ENCODE measurements around the gene REG4.
"Not testable (repeated sequence)": the region's sequence is repeated elsewhere in the genome, so short reads cannot be mapped to it uniquely, and the experiment has no call there.

The REG4 gene

GRCh38 chr1:119853155-119853554 is 41.9 kb upstream of the REG4 start:
- H3K9me3 ChIP-seq (ENCODE audit: control insufficient read depth, insufficient read depth, low read length): no peaks in the 10 kb centered on the region
- no peaks in the 10 kb centered on the region for H4K20me1 ChIP-seq (ENCODE audit: control insufficient read depth, insufficient read depth, low read depth, low read length)
- H3K9me2 ChIP-seq (replicated peaks; ENCODE audit: control insufficient read depth, low read length): no peaks in the 10 kb centered on the region
- no peak overlapping the region for H3K27ac ChIP-seq (ENCODE audit: low read depth, low read length)
- H3K4me3 ChIP-seq (ENCODE audit: low read length): no peak overlapping the region
- no peaks in the 10 kb centered on the region for H3K36me3 ChIP-seq (ENCODE audit: control insufficient read depth, low read length)
- H3K79me2 ChIP-seq (ENCODE audit: control insufficient read depth, low read length): no peaks in the 10 kb centered on the region
- H3K4me1 ChIP-seq (ENCODE audit: control insufficient read depth, low read length): no peaks in the 10 kb centered on the region
- no peak overlapping the region for H3K4me2 ChIP-seq (ENCODE audit: low read length)
- TF ChIP-seq, protein P1, sequence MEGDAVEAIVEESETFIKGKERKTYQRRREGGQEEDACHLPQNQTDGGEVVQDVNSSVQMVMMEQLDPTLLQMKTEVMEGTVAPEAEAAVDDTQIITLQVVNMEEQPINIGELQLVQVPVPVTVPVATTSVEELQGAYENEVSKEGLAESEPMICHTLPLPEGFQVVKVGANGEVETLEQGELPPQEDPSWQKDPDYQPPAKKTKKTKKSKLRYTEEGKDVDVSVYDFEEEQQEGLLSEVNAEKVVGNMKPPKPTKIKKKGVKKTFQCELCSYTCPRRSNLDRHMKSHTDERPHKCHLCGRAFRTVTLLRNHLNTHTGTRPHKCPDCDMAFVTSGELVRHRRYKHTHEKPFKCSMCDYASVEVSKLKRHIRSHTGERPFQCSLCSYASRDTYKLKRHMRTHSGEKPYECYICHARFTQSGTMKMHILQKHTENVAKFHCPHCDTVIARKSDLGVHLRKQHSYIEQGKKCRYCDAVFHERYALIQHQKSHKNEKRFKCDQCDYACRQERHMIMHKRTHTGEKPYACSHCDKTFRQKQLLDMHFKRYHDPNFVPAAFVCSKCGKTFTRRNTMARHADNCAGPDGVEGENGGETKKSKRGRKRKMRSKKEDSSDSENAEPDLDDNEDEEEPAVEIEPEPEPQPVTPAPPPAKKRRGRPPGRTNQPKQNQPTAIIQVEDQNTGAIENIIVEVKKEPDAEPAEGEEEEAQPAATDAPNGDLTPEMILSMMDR (IDR thresholded peaks at IDR 0.05; ENCODE audit: low read depth, low read length, poor library complexity, severe bottlenecking): no peak
- no peak for TF ChIP-seq EZH2phosphoT487 (IDR thresholded peaks at IDR 0.05; ENCODE audit: borderline replicate concordance, low read length)
- no peaks in the 10 kb centered on the region for H3K27me3 ChIP-seq (ENCODE audit: control insufficient read depth, low read length)
- no peaks in the 10 kb centered on the region for H3F3A ChIP-seq (ENCODE audit: control insufficient read depth, insufficient read depth)

DNA sequence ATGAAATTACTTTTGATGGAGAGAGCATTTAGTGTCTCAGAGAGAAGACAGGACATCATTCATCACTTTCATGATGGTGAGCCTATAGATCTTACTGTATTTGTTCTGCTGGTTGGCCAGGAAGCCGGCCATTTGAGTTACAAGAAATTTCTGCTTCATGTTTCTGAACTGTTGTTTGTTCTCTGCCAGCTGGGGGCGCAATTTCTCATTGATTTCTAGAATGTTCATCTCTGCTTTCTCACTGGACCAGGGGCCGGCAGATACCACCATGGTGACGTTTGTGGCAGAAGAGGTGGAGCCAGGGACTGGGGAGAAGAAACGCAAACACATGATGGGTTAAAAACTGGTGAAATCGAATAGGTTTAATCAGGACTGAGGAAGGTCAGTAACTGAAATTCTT is 32.9 kb upstream of the REG4 start:
- H3F3A ChIP-seq (ENCODE audit: control insufficient read depth, insufficient read depth); H3K4me1 ChIP-seq (ENCODE audit: control insufficient read depth, low read length); H3K27me3 ChIP-seq (ENCODE audit: control insufficient read depth, low read length); H3K36me3 ChIP-seq (ENCODE audit: control insufficient read depth, low read length); H3K4me3 ChIP-seq (ENCODE audit: low read length); H3K9me3 ChIP-seq (ENCODE audit: control insufficient read depth, insufficient read depth, low read length); H4K20me1 ChIP-seq (ENCODE audit: control insufficient read depth, insufficient read depth, low read depth, low read length); H3K9me2 ChIP-seq (replicated peaks; ENCODE audit: control insufficient read depth, low read length); H3K4me2 ChIP-seq (ENCODE audit: low read length); H3K79me2 ChIP-seq (ENCODE audit: control insufficient read depth, low read length); H3K27ac ChIP-seq (ENCODE audit: low read depth, low read length): not testable (repeated sequence)
- TF ChIP-seq, protein P1 (IDR thresholded peaks at IDR 0.05; ENCODE audit: low read depth, low read length, poor library complexity, severe bottlenecking): peak; percentile 29

- no peaks in the 10 kb centered on the region for H3F3A ChIP-seq (ENCODE audit: control insufficient read depth, insufficient read depth)
- H3K27ac ChIP-seq (ENCODE audit: low read depth, low read length): no peak overlapping the region
- no peaks in the 10 kb centered on the region for H3K9me2 ChIP-seq (replicated peaks; ENCODE audit: control insufficient read depth, low read length)
- H3K9me3 ChIP-seq (ENCODE audit: control insufficient read depth, insufficient read depth, low read length): no peaks in the 10 kb centered on the region
- H3K79me2 ChIP-seq (ENCODE audit: control insufficient read depth, low read length): no peaks in the 10 kb centered on the region
- no peaks in the 10 kb centered on the region for H3K27me3 ChIP-seq (ENCODE audit: control insufficient read depth, low read length)
- no peaks in the 10 kb centered on the region for H3K36me3 ChIP-seq (ENCODE audit: control insufficient read depth, low read length)
- peaks cover 5% of the 10 kb centered on the region for H3K4me1 ChIP-seq (ENCODE audit: control insufficient read depth, low read length)
- no peaks in the 10 kb centered on the region for H4K20me1 ChIP-seq (ENCODE audit: control insufficient read depth, insufficient read depth, low read depth, low read length)
- no peak overlapping the region for H3K4me3 ChIP-seq (ENCODE audit: low read length)
- TF ChIP-seq EZH2phosphoT487 (IDR thresholded peaks at IDR 0.05; ENCODE audit: borderline replicate concordance, low read length): no peak
- TF ChIP-seq, protein P1 (IDR thresholded peaks at IDR 0.05; ENCODE audit: low read depth, low read length, poor library complexity, severe bottlenecking): no peak
- no peak overlapping the region for H3K4me2 ChIP-seq (ENCODE audit: low read length)
Measured at GRCh38 chr1:119841306-119841705, 30.0 kb upstream of the REG4 start.

DNA sequence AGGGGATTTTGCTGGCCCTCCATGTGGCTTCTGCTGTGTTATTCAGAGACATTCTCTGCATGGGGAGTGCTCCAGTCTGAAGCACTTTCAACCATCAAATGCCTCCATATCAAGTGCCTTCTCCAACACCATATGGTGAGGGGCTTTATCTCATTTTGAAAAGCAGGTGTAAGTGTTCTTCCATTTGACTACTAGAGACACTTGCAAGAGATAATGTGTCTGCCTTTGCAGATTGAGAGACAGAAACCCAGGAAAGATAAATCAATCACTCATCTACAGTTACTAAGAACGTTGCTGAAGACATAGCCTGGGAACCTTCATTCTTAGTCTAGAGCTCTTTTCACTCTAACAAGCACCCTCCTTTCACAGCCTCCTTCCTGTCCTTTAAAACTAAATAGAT is 29.5 kb upstream of the REG4 start:
- Histone ChIP-seq H3K27ac (ENCODE audit: low read depth, low read length) (no peak overlapping the region), H3K79me2 (ENCODE audit: control insufficient read depth, low read length) (no peaks in the 10 kb centered on the region), H3F3A (ENCODE audit: control insufficient read depth, insufficient read depth) (no peaks in the 10 kb centered on the region), H3K4me2 (ENCODE audit: low read length) (no peak overlapping the region), H3K4me1 (ENCODE audit: control insufficient read depth, low read length) (peaks cover 5% of the 10 kb centered on the region), H3K9me3 (ENCODE audit: control insufficient read depth, insufficient read depth, low read length) (no peaks in the 10 kb centered on the region), H3K36me3 (ENCODE audit: control insufficient read depth, low read length) (no peaks in the 10 kb centered on the region), H3K27me3 (ENCODE audit: control insufficient read depth, low read length) (no peaks in the 10 kb centered on the region), H3K4me3 (ENCODE audit: low read length) (no peak overlapping the region), H3K9me2 (replicated peaks; ENCODE audit: control insufficient read depth, low read length) (no peaks in the 10 kb centered on the region), H4K20me1 (ENCODE audit: control insufficient read depth, insufficient read depth, low read depth, low read length) (no peaks in the 10 kb centered on the region)
- TF ChIP-seq EZH2phosphoT487 (IDR thresholded peaks at IDR 0.05; ENCODE audit: borderline replicate concordance, low read length): no peak
- TF ChIP-seq, protein P1 (IDR thresholded peaks at IDR 0.05; ENCODE audit: low read depth, low read length, poor library complexity, severe bottlenecking): no peak
